ENCODE measurements around the gene AGAP3.

Gene AGAP3

GRCh38 chr7:151168787-151169162 is 82.5 kb downstream of the AGAP3 start:
- DNase-seq = no peak

GRCh38 chr7:151172273-151173141 is 86.2 kb downstream of the AGAP3 start:
- peak; percentile 65 to 72 for DNase-seq

DNA sequence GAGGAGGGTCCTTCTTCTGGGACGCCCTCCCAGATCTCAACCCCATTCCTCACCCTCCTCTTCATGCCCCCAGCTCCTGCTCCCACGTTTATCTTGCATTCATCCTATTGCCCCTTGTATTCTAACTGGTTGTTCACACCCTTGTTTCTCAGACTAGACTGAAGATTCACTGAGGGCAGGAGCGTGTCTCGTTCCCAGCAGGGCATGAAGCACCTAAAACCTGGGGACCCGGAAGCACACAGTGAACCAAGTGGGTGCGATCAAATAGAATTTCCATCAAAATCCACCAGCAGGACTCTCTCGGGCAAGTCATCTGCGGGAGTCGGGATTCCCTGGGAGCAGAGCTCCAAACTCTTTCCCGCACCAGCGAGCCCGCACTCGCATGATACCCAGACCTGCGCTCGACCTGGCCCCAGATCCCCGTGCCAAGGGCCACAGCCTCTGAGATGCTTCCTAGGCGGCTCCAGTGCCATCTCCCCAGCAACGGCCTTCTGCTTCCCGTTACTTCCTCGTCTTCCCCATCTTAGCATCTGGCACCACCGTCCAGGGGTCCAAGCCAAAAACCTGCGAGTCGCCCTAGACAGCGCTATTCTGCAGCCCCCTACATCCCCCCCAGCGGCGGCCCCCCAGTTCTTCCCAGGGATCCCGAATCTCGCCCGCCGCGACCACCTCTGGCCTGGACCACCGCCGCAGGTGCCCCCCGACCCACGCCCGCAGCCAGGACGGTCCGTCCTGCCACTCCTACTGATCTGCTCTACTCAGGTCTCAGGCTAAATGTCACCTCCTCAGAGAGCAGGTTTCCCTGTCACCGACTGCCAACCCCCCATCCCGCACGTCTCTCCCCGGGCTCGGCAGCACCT is 87.3 kb downstream of the AGAP3 start:
- DNase-seq = no peak

DNA sequence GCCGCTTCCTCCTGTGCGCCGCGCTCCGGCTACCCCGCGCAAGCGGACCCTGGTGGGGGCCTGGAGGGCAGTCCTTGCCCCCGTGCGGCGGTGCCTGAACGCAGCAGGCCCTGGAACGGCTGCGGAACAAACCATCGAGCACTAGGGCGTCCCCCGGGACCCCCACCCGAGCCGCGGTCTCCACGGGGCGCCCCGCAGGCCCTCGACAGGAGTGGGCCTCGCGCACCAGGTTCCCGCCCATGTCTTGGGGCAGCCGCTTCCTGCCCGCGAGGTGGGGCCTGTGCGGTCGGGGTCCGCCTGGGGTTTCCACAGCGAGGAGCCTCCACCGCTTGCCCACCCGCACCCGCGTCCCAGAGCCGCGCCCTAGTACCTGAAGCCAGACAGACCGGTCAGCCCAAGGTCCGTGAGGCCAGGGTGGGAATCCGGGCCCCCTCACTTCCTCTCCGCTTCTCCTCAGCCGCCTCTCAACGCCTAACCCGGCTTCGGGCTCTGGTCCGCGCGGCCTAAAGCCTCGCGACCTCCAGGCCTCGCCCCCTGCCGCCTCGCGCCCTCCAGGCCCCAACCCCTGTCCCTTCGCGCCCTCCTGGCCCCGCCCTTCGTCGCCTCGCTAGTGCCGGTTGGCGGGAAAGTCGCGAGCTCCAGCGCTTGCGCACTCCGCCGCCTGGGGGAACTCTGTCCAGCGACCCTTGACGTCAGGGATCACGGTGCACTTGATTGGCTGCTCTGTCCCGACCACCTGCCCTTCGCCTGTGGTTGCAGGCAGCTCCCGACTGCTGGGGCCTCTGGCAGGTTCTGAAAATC is 88.2 kb downstream of the AGAP3 start:
- no peak for DNase-seq

- no peak for DNase-seq
Observed at GRCh38 chr7:151175047-151175792, 88.9 kb downstream of the AGAP3 start.

DNA sequence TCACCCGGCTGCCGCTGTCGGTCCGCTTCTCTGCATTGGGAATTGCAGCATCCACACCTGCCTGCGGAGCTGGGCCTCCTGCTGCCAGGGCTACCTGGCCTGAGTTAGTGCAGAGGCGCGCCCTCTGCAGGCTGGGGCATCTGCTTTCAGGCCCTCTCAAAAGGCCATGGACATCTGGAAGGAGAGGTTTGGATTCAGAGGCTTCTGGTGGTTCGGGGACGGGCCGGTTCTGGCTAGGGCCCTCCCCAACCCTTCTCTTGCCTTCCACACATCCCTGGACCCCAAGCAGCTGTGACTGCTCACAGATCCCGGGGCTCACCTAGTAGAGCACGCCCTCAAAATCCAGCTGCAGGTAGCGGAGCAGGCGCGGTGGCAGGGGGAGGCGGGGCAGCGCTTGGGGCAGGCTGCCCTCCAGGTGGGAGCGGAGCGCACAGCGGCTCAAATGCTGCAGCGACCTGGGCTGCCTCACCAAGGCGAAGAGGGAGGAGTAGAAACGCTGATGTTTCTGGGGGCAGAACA is 89.6 kb downstream of the AGAP3 start:
- no peak for DNase-seq

GRCh38 chr7:151176401-151176800 is 90.1 kb downstream of the AGAP3 start:
- DNase-seq = no peak

DNA sequence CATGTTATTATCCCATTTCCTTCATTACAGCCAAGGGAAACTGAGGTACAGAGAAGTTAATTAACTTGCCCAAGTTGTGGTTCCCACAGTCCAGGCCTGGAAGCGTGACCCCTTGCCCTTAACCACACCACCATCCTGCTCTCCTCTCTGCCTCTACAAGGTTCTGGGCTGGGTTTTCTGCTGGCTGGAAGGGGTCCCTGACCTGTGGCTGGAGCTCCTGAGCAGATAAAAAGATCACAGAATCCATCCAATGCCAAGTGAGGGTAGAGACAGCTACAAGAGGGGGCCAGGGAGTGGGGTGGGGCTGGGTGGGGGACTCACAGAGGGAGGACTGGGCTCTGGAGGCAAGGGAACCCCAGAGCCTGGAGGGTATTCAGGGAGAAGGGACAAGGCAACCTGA is 91.0 kb downstream of the AGAP3 start:
- DNase-seq = no peak

DNA sequence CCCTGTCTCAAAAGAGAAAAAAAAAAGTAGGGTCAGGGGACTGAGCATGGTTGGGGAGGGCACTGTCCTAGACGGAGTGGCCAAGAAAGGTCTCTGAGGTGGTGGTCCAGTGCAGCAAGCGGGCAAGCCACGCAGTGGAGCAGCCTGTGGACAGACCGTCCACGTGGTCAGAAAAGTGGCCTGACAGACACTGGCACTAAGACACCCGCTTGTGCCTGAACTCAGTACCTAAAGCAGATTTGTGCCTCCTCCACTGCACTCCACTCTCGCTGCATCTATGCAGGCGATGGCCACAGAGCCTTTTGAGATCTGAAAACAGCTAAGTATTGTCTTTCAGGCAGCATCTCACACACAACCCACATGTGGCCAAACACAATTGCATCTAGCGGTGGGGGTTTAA is 92.0 kb downstream of the AGAP3 start:
- DNase-seq = no peak

GRCh38 chr7:151178831-151179230 is 92.6 kb downstream of the AGAP3 start:
- DNase-seq = no peak

- DNase-seq = no peak
Observed at GRCh38 chr7:151179287-151179860, 93.1 kb downstream of the AGAP3 start.

GRCh38 chr7:151179946-151180345 is 93.7 kb downstream of the AGAP3 start:
- no peak for DNase-seq

- no peak for DNase-seq
Observed at GRCh38 chr7:151181011-151181431, 94.7 kb downstream of the AGAP3 start.

DNA sequence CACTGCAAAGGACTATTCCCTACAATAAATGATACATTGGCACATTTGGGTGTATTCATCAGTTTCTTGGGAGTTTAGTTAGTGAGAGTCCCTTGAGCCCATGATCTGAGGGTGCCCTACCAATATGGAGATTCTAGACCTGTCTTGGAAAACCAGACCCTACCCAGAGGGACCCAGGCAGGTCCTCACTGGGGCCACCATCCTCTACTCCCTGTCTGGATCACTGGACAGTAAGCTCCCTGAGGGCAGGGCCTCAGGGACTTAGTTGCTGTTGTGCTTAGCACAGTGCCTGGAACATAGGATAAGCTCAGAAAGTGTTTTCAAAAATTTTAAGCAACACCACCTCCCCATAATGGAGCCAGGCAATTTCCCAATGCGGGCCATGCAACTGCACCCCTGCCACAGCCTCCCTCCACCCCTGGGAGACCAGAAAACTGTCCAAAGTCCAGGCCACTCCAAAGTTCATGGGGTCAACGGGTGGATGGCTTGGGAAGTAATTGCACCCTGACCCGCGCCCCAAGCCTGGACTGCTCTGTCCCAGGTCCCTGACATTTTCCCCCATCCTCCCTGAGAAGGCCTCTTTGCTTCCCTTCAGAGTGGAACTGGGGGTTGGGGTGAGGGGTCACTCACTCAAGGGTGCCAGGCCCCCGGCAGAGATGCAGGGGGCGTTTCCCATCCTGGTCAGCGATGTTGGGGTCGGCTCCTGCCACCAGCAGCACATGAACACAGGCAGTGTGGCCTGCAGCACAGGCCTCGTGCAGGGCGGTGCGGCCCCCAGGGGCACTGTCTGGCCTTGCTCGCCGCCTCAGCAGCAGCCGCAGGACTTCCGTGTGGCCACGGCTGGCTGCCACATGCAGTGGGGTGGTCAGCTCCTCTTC is 99.7 kb downstream of the AGAP3 start:
- DNase-seq = no peak

GRCh38 chr7:151186640-151187408 is 100.5 kb downstream of the AGAP3 start, which contains the start of gene ASB10:
TSS of gene ASB10 (minus strand) at chr7:151187250. CDS start at chr7:151187130, 120 bp downstream.
- no peak for DNase-seq

GRCh38 chr7:151187409-151188251 is 101.4 kb downstream of the AGAP3 start:
- DNase-seq = no peak

DNA sequence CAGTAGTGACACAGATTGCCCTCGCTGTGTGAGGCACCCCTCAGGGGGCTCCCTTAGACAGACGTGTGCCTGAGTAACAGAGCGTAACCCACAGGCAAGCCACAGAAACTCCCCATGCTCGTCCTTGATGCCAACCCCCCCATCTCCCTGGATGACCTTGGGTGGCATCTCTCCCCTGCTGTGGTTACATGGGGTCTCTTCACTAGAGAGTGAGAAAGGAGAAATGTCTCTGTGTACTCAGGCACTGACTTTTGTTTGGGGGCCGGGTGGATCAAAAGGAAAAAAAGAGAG is 101.9 kb downstream of the AGAP3 start:
- no peak for DNase-seq

GRCh38 chr7:151189038-151189437 is 102.8 kb downstream of the AGAP3 start:
- no peak for DNase-seq

DNA sequence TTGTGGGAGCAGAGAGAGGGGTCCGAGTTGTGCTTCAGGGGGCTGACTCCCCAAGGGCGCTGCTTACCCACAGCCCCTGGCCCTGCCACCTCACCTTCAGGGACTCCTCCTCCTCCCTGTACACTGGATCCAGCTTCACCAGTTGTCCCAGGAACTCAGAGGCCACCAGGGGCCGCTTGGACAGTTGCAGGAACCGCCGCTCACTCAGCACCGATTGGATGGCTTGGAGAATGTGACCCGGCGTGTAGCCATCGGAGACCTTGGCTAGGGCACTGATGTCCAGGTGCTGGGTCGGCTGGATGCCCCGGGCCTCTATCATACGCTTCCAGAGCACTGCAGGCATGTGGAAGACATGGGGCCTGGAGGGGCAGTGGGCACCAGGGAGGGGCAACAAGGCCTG is 105.3 kb downstream of the AGAP3 start:
- no peak for DNase-seq
